ENCODE data around the gene NCKAP5.

NCKAP5 gene

DNA sequence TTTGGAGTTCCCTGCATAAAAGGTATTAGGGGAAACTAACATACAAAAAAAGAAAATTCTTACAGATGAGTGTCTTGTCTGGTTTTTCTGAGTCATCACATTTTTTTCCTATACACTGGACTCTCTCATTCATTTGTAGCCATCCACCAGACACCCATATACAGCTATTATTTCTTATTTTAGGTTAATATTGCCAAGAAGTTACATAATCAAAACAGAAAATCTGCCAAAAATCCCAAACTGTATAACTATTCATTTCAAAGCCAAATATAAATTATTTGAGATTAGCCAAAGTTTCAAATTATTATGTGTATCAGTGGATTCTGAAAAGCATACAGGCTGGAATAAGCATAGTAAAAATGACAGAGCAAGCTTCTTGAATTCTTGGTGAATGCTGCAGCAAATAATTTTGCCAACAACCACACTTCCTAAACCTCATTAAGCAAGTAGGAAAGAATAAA lies 191.2 kb downstream of the NCKAP5 start:
- DNase-seq: no peak

DNA sequence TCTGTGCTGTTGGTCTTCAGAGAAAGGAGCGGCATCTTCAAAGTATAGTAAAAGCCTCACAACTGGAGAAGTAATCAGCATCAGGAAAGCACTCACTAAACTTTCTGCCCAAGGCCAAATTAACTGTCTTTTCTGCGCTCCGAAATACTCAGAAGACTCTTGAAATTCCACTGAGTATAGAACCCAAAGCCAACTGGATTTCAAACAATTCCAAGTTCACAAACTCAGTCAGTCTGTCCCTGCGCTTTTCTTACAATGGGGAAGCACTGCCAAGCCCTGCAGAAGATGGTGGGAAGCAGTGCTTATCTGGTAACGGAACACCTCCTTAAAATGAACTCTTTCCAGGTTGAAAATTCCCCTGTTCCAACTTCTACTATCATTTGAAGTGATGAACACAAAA lies 193.5 kb downstream of the NCKAP5 start:
- no peak for DNase-seq

DNA sequence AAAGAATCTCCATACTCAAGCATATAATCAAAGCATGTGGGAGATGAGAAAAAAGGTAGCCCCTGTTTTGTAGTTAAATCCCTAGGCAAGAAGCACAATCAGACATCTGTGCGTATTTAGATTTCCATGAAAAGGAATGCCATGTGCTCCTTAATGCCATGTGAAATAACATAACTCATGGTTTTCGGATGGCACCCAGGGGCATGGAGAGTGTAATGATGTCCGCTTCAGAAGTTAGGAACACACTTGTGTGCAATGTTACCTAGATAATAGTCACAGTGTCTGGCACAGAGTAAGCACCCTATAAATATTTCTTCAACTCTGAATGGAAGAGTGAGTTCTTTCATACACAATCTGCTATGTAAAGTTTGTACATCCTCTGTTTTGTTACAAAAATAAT lies 197.0 kb downstream of the NCKAP5 start:
- no peak for DNase-seq

DNA sequence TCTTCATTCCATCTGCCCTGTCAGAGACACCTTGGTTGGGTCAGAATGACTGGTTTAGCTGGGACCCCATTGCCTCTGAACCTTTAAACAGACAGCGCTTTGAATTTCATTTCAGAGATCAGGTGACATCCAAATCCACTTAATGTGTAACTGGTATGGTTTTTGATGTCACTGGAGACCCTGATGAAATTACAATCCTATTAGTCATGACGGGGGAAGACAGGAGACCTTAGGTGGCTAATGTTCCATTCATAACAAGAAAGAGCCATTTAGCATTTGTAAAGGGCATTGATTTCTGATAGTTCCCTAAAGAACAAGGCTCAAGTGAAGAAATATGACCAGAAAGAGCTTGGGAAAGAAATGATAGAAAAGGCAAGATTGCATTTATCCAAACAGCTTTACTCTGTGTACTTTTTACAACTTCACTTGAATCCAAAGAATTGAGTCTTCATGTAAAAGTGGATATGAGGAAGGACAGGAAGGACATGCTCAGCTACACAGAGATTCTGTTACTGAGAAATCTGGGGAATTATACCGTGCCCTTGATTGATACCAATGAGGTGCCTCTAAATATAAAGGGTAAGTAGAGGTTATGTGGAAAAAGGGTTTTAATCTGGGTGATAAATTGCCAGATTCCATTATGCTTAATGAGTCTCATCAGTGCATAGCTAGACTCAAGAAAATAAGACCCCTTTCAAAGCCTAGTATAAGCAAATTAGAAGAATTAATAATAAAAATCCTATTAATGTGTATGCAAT lies 198.2 kb downstream of the NCKAP5 start:
- DNase-seq: no peak

DNA sequence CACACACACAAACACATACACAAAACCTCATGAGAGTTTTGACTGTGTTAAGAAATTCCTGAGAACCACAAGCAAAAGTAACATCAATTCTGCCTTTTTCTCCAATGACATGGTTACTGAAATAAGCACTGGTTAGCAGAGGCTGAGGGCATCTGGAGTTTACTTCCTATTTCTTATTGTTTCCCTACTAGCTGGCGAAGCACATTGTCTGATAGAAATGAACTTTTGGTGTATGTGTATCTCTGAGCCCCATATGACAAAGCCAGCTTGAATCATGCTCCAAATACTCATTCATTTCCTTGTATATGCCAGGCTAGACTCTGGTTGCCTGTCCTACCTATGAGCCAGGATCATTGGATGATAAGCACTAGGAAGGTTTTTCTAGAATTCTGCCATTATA lies 203.1 kb downstream of the NCKAP5 start:
- DNase-seq: no peak

DNA sequence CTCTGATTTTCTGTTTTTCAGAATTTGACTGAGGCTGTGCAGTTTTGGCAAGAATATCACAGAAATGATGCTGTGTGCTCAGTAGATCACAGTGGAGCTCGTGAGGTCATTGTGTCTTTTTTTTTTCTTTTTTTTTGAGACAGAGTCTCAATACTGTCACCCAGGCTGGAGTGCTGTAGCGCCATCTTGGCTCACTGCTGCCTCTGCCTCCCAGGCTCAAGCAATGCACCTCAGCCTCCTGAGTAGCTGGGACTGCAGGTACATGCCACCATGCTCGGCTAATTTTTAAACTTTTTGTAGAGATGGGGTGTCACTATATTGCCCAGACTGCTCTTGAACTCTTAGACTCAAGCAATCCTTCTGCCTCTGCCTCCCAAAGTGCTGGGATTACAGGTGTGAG lies 203.6 kb downstream of the NCKAP5 start:
- no peak for DNase-seq

DNA sequence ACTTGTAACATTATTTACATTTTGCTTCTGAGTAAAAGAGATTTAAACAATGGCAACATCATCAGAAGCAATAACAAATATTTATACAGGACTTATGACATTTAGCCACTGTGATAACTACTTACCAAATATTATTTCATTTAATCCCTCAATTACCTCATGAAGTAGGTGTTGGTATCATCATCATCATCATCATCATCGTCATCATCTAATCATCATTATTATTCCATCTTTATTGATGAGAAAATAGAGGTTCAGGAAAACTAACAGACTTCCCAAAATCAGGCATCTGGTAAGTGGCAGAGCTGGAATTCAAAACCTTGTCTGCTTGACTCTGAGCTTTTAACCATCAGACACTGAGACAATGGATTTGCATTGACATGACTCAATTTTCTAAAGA lies 204.4 kb downstream of the NCKAP5 start:
- DNase-seq: no peak

DNA sequence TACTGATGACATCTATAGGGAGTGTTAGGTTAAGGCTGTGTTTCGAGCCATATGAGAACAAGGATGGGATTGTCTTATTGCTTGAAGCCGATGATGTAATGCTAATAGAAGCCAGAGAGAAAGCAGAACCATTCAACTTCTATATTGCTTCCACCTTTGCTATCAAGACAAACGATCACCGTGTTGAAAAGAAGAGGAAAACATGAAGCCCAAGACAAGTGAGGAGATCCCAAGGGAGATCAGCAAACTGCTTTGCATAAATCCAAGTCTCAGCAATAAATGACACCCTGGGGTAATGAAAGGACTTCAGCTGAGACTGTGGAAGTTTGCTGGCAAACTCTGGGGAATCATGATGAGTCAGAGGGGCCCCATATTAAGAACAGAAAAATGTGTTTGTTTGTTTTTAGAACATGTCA lies 206.2 kb downstream of the NCKAP5 start:
- no peak for DNase-seq

DNA sequence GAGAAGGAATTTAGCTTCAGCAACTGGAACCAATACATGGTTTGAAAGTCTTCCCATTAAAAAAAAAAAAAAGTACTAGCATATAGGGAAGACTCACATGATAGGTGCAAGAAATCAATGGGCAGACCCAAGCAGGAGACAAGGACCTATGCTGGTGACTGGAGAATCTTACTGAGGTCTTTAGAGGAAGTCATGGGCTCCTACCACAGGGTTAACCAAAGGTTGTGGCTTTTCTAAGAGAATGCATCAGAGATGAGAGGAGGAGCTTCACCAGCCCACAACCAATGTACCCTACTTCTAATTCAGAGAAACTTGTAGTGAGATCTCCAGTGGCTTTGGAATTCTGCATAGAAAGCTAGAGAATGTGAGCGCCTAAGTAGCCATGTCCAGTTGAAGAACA lies 207.4 kb downstream of the NCKAP5 start:
- no peak for DNase-seq

DNA sequence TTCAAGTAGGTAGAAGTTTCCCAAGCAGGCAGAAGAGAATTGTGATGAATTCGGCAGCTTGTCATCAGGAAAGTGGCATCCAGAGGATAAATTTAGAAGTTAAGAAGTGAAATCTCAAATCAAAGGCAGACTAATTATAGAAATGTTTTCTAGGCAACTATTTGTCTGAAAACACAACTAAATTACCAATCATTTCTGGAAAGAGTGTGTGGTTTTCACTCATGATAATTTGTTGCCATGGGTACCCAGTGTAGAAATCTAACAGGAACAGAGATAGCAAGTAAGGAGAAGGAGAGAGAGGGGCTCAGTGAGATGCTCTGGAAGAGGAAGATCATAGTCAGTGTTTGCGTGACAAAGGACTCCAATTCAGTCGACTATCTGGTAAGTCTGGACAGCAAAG lies 208.1 kb downstream of the NCKAP5 start:
- no peak for DNase-seq

DNA sequence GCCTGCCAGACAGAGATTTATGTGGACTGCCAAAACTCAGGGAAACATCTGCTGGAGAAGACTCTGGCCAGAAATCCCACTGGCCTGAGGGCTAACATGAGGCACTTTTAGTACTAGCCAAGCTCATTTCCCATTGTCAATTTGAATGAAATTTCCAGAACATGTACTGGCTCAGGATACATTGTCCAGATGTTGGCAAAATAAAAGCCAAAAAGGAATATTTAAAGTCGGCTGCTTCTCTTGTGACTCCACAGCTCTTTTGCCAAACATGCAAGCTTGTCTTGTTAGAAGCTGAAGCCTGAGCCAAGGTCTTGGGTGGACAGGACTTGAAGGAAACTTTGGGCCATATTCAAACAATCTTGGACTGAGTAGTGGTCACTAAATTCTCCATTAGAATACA lies 215.5 kb downstream of the NCKAP5 start:
- no peak for DNase-seq

DNA sequence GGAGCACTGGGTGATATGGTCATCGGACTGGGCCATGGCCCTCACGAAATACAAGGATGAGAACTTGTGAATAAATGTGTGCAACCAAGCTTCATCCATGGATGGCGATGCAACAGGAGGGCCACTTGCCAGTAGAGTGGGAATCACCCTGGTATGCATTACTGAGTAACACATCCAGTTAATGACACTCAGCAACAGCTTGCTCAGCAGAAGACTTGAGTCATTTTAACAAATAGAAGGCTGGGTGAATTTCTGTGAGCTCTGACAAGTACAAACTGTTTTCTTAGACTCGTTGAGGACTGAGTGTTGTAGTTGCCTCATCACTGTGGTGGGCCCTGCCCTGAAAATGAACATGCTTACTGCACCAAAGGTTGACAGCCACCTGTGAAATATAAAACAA lies 221.6 kb downstream of the NCKAP5 start:
- DNase-seq: no peak

DNA sequence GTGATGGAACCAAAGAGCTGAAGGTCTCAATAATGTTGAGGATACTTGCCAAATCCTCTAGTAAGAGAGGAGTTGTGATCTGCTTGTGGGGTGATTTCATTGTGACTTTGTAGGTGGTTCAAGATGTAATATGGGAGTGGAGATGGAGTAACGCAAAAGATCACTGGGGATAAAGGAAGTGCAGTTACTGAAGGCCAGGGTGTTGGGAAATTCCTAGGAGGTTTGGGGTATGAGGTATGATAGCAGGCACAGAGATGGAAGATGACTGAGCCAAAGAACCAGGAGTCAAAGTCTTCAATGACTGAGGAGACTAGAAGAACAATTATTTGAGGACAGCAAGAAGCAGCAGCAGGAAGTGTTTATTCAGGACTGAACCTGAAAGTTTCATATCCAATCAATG lies 222.6 kb downstream of the NCKAP5 start:
- DNase-seq: no peak

DNA sequence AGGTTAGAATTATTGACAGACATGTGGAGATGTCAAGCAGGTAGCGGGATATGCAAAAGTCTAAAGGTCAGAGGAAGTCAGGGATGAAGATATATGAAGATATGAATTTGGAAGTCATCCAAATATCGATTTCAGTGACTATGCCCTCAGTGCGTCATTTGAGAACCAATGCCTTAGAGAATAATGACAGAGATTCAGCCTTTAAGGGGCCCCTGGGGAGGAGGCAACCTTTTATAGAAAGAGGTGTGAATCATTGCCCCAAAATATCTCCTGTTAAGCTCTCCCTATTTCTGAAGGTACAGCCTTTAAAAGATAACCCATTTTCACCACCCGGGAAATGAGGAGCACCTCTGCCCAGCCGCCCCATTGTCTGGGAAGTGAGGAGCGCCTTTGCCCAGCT lies 223.4 kb downstream of the NCKAP5 start:
- DNase-seq: no peak

DNA sequence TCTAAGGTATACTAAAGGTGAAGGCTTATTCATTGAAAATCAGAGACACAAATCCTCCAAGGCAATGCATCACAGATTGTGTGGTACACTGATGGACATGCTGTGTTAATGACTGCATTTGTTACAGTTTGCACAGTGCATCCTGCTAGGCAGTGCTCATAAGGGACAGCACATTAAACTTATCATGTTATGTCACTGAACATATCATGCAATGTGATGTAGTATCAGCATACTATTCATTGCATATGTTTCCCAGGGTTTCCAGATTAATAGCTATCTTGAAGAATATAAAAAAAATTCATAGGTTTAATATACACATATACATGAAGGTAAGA lies 225.3 kb downstream of the NCKAP5 start:
- no peak for DNase-seq

DNA sequence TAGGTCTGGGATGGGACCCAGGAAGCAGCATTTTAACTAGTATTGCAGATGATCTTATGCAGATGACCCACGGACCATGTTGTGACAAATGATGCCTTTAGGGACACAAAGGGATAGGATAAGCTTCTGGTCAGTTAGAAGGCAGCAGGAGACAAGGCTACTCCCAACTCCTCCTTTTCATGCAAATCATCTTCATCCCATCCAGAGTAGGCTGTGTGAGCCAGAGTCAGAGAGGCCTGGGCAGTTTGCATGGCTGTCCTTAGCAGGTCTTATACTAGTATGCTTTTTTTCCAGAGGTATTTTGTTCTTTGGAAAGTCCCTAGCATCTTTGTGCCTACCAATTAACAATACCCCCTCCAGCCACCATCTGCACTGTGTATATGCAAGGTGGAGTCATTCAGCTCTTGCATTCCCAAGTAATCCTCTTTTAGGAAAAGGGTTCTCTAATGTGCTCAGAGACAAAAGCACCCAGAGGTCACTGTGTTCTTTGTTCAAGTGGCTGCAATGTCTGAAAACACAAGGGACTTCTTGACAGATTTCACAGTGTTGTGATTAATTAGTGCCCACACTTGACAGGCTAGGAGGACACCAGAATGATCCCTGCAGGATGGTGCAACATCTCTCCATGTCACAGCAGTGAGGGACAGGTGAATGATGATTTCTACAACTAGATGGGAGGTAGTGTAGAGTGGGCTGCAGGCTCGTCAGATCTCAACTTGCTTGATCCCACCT lies 225.8 kb downstream of the NCKAP5 start:
- no peak for DNase-seq

DNA sequence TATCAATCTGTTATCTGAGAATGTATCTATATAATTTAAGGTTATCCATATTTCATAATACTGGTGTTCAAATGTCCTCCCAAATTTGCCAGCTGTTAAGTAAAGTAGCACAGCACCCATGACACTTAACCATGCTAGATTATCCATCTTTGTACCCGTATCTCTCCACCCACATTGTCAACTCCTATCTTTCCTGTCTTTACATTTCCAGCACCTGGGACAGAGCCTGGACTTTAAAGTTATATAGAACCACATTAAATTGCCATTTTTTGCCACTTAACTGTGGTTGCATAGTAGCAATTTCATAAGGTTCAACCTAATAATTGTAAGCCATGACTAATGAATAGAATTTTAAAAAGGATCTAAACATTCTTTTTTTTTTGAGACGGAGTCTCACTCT lies 226.7 kb downstream of the NCKAP5 start:
- DNase-seq: no peak

DNA sequence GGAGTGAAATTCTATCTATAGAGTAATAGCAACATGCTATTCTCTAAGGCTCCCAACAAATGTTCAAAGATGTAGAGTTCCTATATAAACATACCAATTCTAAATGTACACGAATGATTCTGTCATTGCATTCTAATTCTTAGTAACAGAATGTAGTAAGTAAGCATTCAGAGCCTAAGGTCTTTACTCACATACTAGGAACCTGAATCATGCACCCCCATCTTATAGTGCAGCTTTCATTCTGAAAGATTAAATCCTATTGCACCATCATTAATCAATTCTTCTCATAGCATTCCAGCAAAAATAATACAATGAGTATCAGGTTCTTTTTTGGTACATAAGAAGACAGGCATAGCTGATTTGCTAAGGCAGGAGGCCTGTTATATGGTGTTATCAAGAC lies 230.0 kb downstream of the NCKAP5 start:
- DNase-seq: no peak

DNA sequence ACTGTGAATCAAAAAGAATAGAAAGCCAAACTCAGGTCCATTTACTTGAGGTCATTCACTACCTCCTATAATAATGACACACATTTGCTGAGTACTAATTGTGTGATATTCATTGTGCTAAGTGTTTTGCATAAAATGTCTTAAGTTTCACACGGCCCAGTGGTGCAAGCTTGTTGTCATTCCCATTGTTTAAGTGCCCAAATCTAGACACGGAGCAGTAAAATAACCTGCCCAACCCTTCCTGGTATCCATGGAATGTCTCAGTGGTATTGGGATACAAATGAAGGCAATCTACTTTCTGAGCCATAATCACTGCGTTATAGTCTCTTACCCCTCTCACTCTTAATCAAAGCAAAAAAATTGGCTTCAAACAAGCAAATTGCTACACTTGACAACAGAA lies 233.3 kb downstream of the NCKAP5 start:
- DNase-seq: no peak

DNA sequence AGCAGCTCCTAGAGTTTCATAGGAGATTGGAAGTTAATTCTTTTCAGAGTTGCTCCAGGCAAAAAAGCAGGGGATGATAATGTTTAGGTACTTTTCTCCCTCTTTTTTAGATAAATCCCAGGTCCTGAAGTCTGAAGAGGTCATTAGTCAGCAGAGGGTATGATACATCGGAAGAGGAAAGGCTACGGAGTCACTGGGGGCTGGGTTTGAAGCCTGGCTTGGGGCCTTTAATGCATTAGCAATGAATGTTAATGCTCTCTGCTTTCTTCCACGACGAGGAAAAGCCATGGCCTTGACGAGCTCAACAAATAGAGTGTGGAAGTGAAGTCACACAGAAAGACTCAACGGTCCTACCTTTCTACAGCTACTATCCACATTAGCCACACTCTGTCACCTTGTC lies 235.1 kb downstream of the NCKAP5 start:
- no peak for DNase-seq

DNA sequence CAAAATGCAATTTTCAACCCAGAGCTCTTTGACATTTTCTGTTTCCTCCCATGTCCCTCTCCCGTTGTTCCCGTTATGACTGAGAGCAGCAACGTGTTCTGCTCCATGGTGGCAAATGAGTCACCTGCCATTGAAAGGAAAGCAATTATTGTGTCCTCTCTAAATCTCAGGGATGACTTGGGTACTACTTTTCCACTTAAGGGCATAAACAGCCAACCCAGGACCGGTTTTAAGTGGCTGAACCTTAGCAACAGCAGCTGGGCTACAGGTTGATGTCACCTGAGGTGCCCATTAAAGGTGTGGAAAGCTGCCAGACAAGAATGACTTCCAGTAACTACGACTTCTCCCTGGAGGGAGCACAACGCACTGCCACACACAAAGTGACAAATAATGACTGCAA lies 236.8 kb downstream of the NCKAP5 start:
- DNase-seq: no peak

DNA sequence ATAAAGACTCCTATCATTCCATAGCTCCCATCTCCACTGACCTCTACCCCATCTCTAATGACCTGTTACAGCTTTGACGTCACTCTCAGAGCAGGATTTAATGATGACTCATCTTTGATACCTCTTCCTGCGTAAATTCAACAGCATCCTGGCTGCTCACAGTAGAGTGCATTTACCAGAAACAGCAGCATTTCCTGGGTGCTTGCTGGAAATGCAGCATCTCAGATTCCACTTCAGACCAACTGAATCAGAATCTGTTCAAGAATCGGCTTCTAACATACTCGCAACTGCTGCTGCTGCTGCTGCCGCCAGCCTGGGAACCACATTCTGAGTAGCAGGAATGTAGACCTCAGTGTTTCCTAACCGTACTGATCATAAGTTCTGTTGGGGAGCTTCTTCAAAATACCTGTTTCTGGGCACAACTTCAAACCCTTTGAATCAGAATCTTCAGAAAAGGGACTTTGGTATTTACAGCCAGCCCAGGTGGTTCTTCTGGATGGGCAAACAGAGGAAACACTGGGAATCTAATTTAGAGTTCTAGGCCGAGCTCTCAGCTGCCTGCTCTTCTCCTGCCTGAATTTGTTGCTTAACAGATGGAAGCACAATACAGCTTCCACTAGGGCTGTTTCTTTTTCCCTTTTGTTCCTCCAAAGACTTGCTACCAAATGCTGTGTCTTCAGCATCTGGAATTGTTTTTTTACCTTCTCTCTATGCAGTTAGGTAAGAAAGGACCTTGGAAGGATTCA lies 241.4 kb downstream of the NCKAP5 start:
- DNase-seq: no peak

DNA sequence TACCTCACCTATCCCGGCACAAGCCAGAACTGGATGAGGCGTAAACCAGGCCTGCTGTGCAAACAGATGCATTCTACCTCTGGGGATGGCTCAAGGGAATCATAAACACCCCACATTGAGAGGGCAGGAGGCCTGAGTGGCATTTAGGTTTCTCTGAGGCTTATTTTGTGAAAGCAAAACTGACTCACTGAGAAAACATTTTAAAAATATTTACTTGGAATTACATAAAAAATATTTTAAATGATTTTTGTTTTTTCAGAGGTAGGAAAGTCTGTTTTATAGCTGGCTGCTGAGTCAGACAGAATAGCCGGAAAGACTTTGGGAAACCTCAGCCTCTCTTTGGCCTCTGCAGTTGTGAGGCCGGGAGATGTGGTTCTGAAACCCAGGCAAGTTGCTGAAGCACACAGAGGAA lies 244.1 kb downstream of the NCKAP5 start:
- DNase-seq: no peak

DNA sequence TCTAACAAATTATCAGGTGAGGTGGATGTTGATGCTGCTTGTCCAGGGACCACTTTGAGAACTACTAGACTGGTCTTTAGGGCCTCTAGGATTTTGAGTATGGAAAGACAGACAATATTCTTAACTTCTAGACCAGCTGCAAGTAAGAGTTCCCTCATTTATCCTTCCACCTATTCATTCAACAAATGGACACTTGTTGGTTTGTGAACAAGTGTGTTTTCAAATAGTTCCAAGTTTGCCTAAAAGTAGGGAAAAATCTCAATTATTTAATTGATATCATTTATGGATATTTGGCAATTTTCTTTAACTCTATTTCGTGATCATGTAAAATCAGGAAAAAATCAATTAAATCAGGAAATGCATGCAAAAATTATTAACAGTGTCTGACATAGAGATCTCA lies 245.4 kb downstream of the NCKAP5 start:
- no peak for DNase-seq
